HuH-7 (cell line): Measurements from ENCODE around the gene C1orf210.

Experiments used
- DNase-seq: peaks from one replicate; pipeline ENCODE4 v3.0.0; 2011; ENCODE audit warnings: low spot score

The C1orf210 gene

DNA sequence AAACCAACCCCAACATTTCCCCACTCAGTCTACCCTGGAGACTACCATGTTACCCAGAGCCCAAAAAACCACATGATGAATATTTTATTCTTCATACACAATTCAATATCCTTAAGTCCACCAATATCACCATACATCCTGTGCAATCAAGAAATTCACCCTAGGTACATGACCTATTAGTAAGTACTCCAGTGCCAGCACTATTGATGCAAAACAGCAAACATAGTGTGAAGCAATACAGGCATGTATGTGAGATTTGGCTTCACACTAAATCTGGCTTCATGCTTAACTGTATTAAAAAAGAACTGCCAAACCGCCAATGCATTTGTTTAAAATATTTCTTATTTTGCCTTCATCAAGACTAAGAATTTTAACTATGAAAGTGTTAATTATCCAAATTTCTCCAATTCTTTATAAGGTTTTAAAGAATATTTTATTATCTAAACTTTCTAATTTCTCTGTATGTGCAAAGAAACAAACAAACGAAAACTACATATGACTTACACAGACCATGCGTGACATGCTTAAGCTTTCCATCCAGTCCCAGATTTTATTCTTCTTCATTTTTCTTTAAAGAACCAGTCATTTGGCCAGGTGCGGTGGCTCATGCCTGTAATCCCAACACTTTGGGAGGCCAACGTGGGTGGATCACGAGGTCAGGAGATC, 38.0 kb downstream of the C1orf210 start:
- DNase-seq: no peak

DNA sequence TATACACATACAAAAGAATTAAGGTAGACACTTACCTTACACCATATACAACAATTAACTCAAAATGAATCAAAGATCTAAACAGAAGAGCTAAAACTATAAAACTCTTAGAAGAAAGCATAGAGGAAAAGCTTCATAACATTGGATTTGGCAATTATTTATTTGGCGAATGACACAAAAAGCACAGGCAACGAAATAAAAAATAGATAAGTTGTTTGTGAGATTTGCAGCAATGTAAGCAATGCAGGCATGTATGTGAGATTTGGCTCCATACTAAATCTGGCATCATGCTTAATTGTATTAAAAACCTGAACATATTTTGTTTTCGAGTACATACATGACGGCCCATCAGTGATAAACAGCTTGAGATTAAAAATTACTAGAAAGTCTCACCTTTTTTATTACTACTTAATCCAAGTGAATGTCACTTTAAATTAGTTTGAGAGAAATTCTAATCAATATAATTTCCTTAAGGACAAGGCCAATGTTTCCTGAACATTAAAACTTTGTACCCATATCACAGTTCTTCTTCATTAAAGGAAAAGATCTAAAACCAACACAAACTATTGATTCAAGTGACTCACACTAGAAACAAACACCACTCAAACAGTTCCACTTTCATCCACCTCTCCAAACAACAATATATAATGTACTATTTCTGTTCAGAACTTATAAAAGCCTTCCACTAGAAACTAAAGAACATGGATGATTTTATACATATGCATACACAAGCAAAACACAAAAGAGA, 38.7 kb downstream of the C1orf210 start:
- no peak for DNase-seq

DNA sequence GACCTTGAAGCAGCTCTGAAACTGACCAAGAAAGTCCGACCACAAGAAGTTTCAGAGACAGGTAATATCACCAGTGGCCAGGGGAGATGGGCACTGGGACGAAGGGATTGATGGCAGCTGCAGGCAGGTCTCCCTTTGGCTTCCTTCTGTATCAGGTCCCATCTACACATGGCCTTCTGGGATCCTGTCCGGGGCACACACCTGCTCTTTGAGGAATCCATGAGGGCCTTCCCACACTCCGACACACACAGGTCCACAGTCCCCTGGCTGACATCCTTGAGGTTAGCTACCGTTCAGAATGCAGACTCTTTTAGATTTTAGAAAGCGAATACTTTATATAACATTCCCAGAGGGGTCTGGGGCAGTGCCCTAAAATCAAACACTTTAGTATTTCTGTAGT, 42.1 kb downstream of the C1orf210 start:
- DNase-seq: no peak

DNA sequence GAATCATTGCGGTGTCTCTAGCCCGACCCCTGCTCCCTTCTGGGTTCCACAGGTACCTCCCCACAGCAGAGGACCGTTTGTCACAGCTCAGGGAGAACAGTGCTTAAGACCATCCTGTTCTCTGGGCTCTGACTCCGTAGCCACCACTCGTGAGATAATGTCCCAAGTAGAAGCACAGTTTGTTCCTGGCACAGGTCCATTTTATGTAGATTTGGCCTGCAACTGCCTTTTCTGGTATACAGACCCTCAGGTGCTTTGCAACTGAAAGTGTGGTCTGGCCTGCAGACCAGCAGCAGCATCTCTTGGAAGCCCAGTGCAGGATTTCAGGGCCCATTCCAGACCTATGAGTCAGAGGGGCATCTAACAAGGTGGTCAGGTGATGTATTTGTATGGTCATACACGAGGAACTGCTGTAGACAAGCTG, 44.0 kb downstream of the C1orf210 start:
- no peak for DNase-seq

DNA sequence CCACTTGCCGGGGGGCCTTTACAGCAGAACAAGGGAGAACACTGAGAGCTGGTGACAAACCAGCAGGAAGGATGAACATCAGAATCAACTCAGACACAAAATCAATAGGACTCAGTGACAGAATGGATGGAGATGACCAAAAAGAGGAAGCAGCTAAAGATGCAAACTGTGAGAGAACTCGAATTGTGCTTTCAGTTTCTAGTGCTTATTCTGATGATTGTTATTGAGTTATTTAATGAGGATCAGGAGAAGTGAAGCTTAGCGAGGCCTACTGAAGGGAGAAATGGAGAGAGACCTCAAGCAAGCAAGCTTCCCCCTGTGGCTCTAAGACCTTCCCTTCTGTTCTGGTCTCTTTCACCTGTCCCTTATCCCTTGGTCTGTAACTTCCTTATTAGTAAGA, 45.9 kb downstream of the C1orf210 start:
- no peak for DNase-seq

DNA sequence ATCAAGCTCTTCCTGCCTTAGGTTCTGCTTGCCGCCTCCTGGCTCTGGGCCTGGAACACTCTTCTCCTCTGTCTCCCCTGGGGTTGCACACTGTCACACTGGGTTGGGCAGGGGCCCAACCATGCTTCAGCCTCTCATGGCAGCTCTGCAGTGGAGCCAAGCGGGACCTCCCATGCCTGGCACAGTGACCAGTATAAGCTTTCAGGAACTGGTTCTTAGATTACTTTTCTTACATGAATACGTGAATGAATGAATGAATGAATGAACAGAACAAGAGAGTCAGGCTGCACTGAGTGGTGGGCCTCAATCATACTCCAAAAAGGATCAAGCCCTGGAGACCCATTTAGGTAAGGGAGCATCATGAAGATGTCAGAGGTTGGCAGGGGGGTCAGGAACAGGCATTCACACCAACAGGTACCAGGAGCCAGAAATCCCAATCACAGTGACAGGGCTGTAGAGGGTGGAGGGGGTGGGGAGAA, 46.4 kb downstream of the C1orf210 start:
- no peak for DNase-seq

DNA sequence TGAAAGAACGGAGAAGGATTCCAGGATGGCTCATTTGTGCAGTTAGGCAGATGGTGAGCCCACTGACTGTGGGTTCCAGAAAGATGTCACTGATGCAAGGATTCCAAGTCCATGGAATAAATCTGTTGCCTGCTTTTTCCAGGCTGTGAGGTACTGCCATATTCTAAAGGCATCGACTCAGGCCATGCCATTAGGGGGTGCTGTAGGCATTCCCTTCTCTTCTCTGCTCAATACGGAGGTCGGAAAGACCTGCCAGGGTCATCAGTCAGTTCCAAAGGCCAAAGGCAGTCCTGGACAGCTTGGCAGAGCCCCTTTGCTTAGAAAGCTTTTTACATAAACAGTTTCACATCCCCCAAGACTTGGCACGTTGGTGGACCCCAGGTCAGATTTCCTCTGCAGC, 47.3 kb downstream of the C1orf210 start:
- DNase-seq: peak; percentile 82

DNA sequence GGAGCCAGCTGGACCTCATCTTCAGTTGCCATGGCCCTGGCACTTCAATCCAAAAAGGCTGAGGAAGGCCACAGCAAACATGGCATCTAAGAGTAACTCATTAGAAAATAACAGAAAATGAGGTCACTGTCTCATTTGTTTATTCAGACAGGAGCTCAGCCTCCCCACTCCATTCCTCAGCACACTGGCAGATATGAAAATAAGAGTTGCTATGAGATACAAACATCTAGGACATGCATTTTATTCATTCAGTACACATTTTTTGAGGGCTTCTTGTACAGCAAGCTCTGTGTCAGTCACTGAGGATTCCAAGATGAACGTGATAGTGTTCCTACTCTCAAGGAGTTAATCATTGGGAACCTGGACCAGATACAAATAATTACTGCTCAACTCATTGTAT, 48.3 kb downstream of the C1orf210 start:
- no peak for DNase-seq

DNA sequence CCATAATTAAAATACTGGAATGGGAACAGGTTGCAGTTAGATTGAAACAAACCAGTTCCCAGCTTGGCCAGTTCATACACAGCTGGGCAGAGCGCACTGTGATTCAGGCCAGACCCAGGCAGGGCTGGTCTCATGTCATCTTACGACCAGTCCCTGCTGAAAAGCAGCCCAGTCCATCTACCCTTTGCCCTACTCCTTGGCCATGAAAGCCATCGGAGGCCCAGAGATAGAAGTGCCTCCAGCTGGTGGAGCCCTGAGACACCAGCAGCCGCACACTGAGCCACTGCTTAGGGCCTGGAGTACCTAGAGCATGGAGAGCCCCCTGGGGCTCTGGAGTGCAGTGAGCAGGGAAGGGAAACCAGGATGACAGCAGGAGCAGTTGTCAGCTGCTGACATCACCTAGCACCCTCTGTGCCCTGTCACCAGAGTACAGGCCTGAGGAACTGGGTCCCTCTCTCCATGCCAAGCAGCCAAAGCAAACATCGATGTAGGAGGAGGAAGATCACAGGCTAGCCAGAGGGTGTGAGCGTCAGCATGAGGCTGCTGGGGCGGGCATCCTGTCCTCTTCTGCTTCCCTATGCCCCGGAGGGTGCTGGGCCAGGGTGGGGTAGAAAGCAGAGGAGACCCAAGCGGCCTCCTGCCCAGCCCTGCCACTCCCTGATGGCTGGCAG, 49.8 kb downstream of the C1orf210 start:
- no peak for DNase-seq

DNA sequence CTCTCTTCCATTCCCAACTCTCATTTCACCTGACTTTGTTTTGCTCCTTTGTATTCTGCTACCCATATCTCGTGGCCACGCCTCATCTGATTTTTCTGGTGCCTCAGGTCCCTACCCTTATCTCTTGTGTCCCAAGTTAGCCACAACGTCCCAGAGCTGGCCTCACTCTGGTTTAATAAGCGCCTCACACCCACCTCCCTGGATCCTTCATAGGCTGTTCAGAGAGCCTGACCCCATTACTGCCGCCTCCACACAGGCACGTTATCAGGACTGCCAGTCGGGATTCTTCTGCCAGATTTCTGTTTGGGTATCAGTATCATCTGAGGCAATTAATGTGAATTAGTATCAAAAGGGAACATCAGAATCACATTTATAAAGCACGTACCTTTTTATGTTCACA, 50.3 kb downstream of the C1orf210 start:
- no peak for DNase-seq

DNA sequence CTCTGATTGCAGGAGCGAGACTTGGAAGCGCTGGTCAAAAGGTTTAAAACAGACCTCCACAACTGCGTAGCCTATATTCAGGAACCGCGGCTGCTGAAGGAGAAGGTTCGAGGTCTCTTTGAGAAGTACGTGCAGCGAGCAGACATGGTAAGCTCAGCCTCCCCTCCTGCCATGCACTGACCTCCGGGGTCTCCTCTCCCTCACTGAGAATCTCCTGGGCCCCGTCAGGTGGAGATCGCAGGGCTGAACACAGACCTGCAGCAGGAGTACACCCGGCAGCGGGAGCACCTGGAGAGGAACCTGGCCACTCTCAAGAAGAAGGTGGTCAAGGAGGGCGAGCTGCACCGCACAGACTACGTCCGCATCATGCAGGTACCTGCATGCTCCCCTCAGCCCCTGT, 51.1 kb downstream of the C1orf210 start:
- DNase-seq: no peak

DNA sequence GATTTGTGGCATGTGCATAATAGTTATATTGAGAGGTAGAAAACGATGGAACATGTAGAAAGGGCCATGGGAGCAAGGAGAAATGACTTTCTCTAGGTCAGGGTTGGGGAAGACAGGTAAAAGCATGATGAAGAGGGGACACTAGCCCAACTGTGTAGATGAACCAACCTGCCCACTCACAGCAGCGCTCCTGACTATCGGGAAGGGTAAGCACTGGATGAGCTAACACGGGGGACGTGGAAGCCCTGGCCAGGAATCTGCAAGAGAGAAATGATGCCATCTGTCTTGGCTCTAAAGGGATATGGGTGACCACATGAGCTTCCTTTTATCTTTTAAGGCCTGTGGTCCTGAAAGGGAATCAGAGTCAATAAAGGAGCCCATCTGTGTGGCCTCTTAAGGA, 51.8 kb downstream of the C1orf210 start:
- DNase-seq: no peak

DNA sequence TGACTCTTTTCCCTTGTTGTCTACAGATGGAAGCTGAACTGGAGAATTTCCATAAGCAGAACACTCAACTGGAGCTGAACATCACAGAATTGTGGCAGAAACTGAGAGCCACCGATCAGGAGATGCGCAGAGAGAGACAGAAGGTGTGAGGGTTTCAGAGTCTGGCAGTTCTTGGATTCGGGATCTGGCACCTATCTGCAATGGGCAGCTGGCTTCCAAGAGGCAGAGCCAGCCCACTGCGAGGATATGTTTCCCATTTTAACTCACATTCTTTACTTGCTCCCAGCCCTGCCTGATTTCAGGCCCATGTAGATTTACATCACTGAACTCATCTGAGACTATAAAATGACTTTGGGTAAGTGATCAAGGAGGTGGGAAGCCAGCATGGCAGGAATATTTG, 52.9 kb downstream of the C1orf210 start:
- no peak for DNase-seq

DNA sequence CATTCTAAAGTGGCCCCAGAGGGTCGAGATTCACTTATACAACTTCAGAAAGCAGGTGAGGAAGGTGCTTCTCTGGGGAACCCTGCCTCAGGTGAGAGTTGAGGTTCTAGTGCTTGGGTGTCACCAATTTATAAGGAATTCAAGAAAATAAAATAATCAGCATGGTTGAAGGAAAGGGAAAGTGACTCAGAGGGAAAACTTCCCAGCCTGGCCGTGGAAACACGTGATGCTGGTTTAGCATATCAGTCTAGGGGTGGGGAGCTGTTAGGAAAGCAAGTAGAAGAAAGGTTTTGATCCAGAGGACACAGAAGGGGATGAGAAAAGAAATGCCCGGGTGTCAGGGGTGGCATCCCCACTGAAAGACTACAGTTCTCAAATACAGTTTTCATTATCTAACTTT, 53.3 kb downstream of the C1orf210 start:
- DNase-seq: no peak
